Ishikawa (cell line): ENCODE measurements around the gene MTA1.

Source experiments
- CEBPB ChIP-seq: IDR thresholded peaks from 2 replicates; pipeline ENCODE4 v1.6.1; 2012
- CREB1 ChIP-seq: IDR thresholded peaks from 2 replicates; pipeline ENCODE4 v1.6.1; 2012; ENCODE audit warnings: low read depth
- EGR1 ChIP-seq: IDR thresholded peaks from 2 replicates; pipeline ENCODE4 v1.6.1; 2012
- EP300 ChIP-seq: IDR thresholded peaks from 2 replicates; pipeline ENCODE4 v1.6.1; 2012; ENCODE audit warnings: borderline replicate concordance
- FOXM1 ChIP-seq: IDR thresholded peaks from 2 replicates; pipeline ENCODE4 v1.6.1; 2012; ENCODE audit warnings: low read depth, borderline replicate concordance
- MAX ChIP-seq: IDR thresholded peaks from 2 replicates; pipeline ENCODE4 v1.6.1; 2012
- NFIC ChIP-seq: IDR thresholded peaks from 2 replicates; pipeline ENCODE4 v1.6.1; 2012
- RAD21 ChIP-seq: IDR thresholded peaks from 2 replicates; pipeline ENCODE4 v1.6.1; 2012; ENCODE audit warnings: low read depth
- REST ChIP-seq: IDR thresholded peaks from 2 replicates; pipeline ENCODE4 v1.6.1; 2012; ENCODE audit warnings: low read depth, mild to moderate bottlenecking
- TAF1 ChIP-seq: IDR thresholded peaks from 2 replicates; pipeline ENCODE4 v1.6.1; 2012; ENCODE audit warnings: low read depth, mild to moderate bottlenecking
- TCF12 ChIP-seq: IDR thresholded peaks from 2 replicates; pipeline ENCODE4 v1.6.1; 2012; ENCODE audit warnings: low read depth
- TEAD4 ChIP-seq: IDR thresholded peaks from 2 replicates; pipeline ENCODE4 v1.6.1; 2012
- USF1 ChIP-seq: IDR thresholded peaks from 2 replicates; pipeline ENCODE4 v1.6.1; 2012
- YY1 ChIP-seq: IDR thresholded peaks from 2 replicates; pipeline ENCODE4 v1.6.1; 2012; ENCODE audit warnings: low read depth
- ZBTB7A ChIP-seq: IDR thresholded peaks from 2 replicates; pipeline ENCODE4 v1.6.1; 2012; ENCODE audit warnings: low read depth

The MTA1 gene

GRCh38 chr14:105498430-105499255, 79.0 kb downstream of the MTA1 start:
- TF ChIP-seq CEBPB = no peak
- no peak for TF ChIP-seq NFIC
- no peak for TF ChIP-seq USF1
- TF ChIP-seq YY1 = no peak
- no peak for TF ChIP-seq TCF12
- no peak for TF ChIP-seq EGR1
- no peak for TF ChIP-seq TEAD4
- TF ChIP-seq CREB1 = no peak
- TF ChIP-seq FOXM1 = no peak
- TF ChIP-seq ZBTB7A = no peak
- TF ChIP-seq REST = no peak
- TF ChIP-seq EP300 = no peak
- TF ChIP-seq MAX = no peak
- TF ChIP-seq RAD21 = no peak
- no peak for TF ChIP-seq TAF1

- TF ChIP-seq RAD21 = no peak
- no peak for TF ChIP-seq EGR1
- no peak for TF ChIP-seq FOXM1
- TF ChIP-seq MAX = no peak
- TF ChIP-seq EP300 = no peak
- TF ChIP-seq USF1 = no peak
- no peak for TF ChIP-seq TCF12
- no peak for TF ChIP-seq YY1
- TF ChIP-seq TEAD4 = no peak
- no peak for TF ChIP-seq ZBTB7A
- TF ChIP-seq REST = no peak
- no peak for TF ChIP-seq CREB1
- no peak for TF ChIP-seq CEBPB
- TF ChIP-seq TAF1 = no peak
- no peak for TF ChIP-seq NFIC
Observed at GRCh38 chr14:105499256-105500035, 79.8 kb downstream of the MTA1 start.

GRCh38 chr14:105500036-105500725, 80.6 kb downstream of the MTA1 start:
- TF ChIP-seq TCF12 (no peak), USF1 (no peak), MAX (no peak), YY1 (no peak)

- no peak for TF ChIP-seq ZBTB7A
- no peak for TF ChIP-seq TCF12
- no peak for TF ChIP-seq CREB1
- TF ChIP-seq MAX = no peak
- TF ChIP-seq RAD21 = no peak
- TF ChIP-seq EP300 = no peak
- TF ChIP-seq REST = no peak
- TF ChIP-seq TAF1 = no peak
- no peak for TF ChIP-seq YY1
- TF ChIP-seq FOXM1 = no peak
- TF ChIP-seq CEBPB = no peak
Observed at GRCh38 chr14:105500726-105501101, 81.1 kb downstream of the MTA1 start.
